HG03064 (cell line): ENCODE data around the gene CCNI2.

Experiments used
- ATAC-seq: cut with Tn5 transposase; IDR thresholded peaks from one replicate; pipeline ENCODE4 v1.9.1; 2021; ENCODE audit warnings: low read depth; ENCODE audit not compliant: unreplicated experiment

Gene CCNI2

GRCh38 chr5:132746954-132747615 lies at the start of gene CCNI2:
TSS of gene CCNI2 (plus strand) at chr5:132747426. CDS start at chr5:132747496, 70 bp downstream.
- no peak for ATAC-seq

- ATAC-seq: no peak
These were observed 42.4 kb upstream of the CCNI2 start for GRCh38 chr5:132704875-132705274.

GRCh38 chr5:132708645-132709044 lies 38.6 kb upstream of the CCNI2 start:
- no peak for ATAC-seq

GRCh38 chr5:132714456-132715307 lies 32.5 kb upstream of the CCNI2 start:
- ATAC-seq: no peak

GRCh38 chr5:132718544-132719312 lies 28.5 kb upstream of the CCNI2 start:
- no peak for ATAC-seq

- ATAC-seq: no peak
These were observed 21.5 kb upstream of the CCNI2 start for GRCh38 chr5:132725745-132726144.

- ATAC-seq: no peak
These were observed 17.3 kb upstream of the CCNI2 start for GRCh38 chr5:132729896-132730295.

- no peak for ATAC-seq
These were observed 13.6 kb upstream of the CCNI2 start for GRCh38 chr5:132733499-132734148.

- ATAC-seq: no peak
These were observed 12.5 kb upstream of the CCNI2 start for GRCh38 chr5:132734687-132735086.

- ATAC-seq: peak; percentile 86
These were observed 10.1 kb upstream of the CCNI2 start, which contains the start of gene KIF3A for GRCh38 chr5:132736853-132737833. TSS of gene KIF3A (minus strand) at chr5:132737546. CDS start at chr5:132737419, 127 bp downstream.

- ATAC-seq: no peak
These were observed 9.1 kb upstream of the CCNI2 start for GRCh38 chr5:132737982-132738681.

GRCh38 chr5:132739232-132739631 lies 8.0 kb upstream of the CCNI2 start:
- no peak for ATAC-seq

GRCh38 chr5:132742158-132742557 lies 5.1 kb upstream of the CCNI2 start:
- ATAC-seq: no peak

- no peak for ATAC-seq
These were observed 4.6 kb upstream of the CCNI2 start for GRCh38 chr5:132742626-132743025.

- ATAC-seq: no peak
These were observed 2.6 kb upstream of the CCNI2 start for GRCh38 chr5:132744659-132745058.

GRCh38 chr5:132746592-132746953 lies 653 bp upstream of the CCNI2 start:
- ATAC-seq: no peak

GRCh38 chr5:132747616-132748440 lies 602 bp downstream of the CCNI2 start:
- no peak for ATAC-seq

GRCh38 chr5:132748522-132749000 lies 1.3 kb downstream of the CCNI2 start:
- no peak for ATAC-seq
